ENCODE data around the gene VMAC. TPM values are rescaled to one million over a fixed set of nuclear protein-coding genes. Genes with fewer than 3 reads are reported as not detected.

The VMAC gene
- total RNA-seq, 1 donor from 2014 or later: 4.3 TPM

- no peak overlapping the region for H3K4me3 ChIP-seq (ENCODE audit: low read depth, low read length)
- TF ChIP-seq, protein P1, sequence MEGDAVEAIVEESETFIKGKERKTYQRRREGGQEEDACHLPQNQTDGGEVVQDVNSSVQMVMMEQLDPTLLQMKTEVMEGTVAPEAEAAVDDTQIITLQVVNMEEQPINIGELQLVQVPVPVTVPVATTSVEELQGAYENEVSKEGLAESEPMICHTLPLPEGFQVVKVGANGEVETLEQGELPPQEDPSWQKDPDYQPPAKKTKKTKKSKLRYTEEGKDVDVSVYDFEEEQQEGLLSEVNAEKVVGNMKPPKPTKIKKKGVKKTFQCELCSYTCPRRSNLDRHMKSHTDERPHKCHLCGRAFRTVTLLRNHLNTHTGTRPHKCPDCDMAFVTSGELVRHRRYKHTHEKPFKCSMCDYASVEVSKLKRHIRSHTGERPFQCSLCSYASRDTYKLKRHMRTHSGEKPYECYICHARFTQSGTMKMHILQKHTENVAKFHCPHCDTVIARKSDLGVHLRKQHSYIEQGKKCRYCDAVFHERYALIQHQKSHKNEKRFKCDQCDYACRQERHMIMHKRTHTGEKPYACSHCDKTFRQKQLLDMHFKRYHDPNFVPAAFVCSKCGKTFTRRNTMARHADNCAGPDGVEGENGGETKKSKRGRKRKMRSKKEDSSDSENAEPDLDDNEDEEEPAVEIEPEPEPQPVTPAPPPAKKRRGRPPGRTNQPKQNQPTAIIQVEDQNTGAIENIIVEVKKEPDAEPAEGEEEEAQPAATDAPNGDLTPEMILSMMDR (IDR thresholded peaks at IDR 0.05; ENCODE audit: insufficient read depth, low read length, poor library complexity, severe bottlenecking): no peak
- H3K27me3 ChIP-seq (ENCODE audit: control insufficient read depth, insufficient read depth, low read length): no peaks in the 10 kb centered on the region
- no peaks in the 10 kb centered on the region for H3K36me3 ChIP-seq (ENCODE audit: control insufficient read depth, insufficient read depth, low read length)
- DNase-seq (ENCODE audit: low read depth): no peak
Observed at GRCh38 chr19:5959260-5960004, 54.8 kb downstream of the VMAC start.

Other genes starting within 250 kb of the VMAC start
- 47.0 and 55.4 TPM in 2 replicates for gene MICOS13, start 224.4 kb upstream of the VMAC start, total RNA-seq
- 7.4 and 11.4 TPM in 2 replicates for gene HSD11B1L, start 223.8 kb upstream of the VMAC start, total RNA-seq
- 1,562 and 1,717 TPM in 2 replicates for gene RPL36, start 214.6 kb upstream of the VMAC start, total RNA-seq
- 151 and 173 TPM in 2 replicates for gene LONP1, start 184.7 kb upstream of the VMAC start, total RNA-seq
- gene CATSPERD, start 184.2 kb upstream of the VMAC start, total RNA-seq: not detected in 2 replicates
- 1.4 and 2.2 TPM in 2 replicates for gene PRR22, start 120.1 kb upstream of the VMAC start, total RNA-seq
- 43.4 and 53.0 TPM in 2 replicates for gene DUS3L, start 113.7 kb upstream of the VMAC start, total RNA-seq
- 0.14 and 1.0 TPM in 2 replicates for gene NRTN, start 99.8 kb upstream of the VMAC start, total RNA-seq
- 0.82 and 0.84 TPM in 2 replicates for gene FUT6, start 65.2 kb upstream of the VMAC start, total RNA-seq
- 8.8 and 9.1 TPM in 2 replicates for gene FUT3, start 53.4 kb upstream of the VMAC start, total RNA-seq
- gene FUT5, start 34.3 kb upstream of the VMAC start, total RNA-seq: not detected in 2 replicates
- 203 and 311 TPM in 2 replicates for gene NDUFA11, start 1.1 kb upstream of the VMAC start, total RNA-seq
- gene CAPS, start 9.4 kb downstream of the VMAC start, total RNA-seq: 2.3 and 3.4 TPM in 2 replicates
- gene RANBP3, start 73.3 kb downstream of the VMAC start, total RNA-seq: 70.0 and 76.1 TPM in 2 replicates
- 4.5 and 6.5 TPM in 2 replicates for gene RFX2, start 205.6 kb downstream of the VMAC start, total RNA-seq
- gene ACSBG2, start 230.8 kb downstream of the VMAC start, total RNA-seq: not detected in 2 replicates